Esophagus muscularis mucosa (tissue), 4 donors: ENCODE measurements around the gene KIF17.

Experiments used
- CTCF ChIP-seq, 3 experiments: fragments of 200-600 bp in 2 of 3; fragments of 450-650 bp in 1 of 3; sonication (generic) in 2 of 3; IDR thresholded peaks; one replicate each; pipeline ENCODE4 v1.5.1; 2017 to 2019; ENCODE audit warnings: antibody characterized with exemption in 3 of 3, mild to moderate bottlenecking in 2 of 3, moderate library complexity in 1 of 3
- EP300 ChIP-seq: sonication (generic); formaldehyde crosslinking; IDR thresholded peaks from one replicate; pipeline ENCODE4 v1.6.1; 2017; ENCODE audit warnings: antibody characterized with exemption
- POLR2A ChIP-seq: fragments of 450-650 bp; IDR thresholded peaks from one replicate; pipeline ENCODE4 v1.6.1; 2017; ENCODE audit warnings: antibody characterized with exemption, moderate library complexity, mild to moderate bottlenecking, low read depth
- POLR2AphosphoS5 ChIP-seq, 2 donors: sonication (generic); formaldehyde crosslinking; IDR thresholded peaks; one replicate each; pipeline ENCODE4 v1.6.1; 2017; ENCODE audit warnings: antibody characterized with exemption in 2 of 2

DNA sequence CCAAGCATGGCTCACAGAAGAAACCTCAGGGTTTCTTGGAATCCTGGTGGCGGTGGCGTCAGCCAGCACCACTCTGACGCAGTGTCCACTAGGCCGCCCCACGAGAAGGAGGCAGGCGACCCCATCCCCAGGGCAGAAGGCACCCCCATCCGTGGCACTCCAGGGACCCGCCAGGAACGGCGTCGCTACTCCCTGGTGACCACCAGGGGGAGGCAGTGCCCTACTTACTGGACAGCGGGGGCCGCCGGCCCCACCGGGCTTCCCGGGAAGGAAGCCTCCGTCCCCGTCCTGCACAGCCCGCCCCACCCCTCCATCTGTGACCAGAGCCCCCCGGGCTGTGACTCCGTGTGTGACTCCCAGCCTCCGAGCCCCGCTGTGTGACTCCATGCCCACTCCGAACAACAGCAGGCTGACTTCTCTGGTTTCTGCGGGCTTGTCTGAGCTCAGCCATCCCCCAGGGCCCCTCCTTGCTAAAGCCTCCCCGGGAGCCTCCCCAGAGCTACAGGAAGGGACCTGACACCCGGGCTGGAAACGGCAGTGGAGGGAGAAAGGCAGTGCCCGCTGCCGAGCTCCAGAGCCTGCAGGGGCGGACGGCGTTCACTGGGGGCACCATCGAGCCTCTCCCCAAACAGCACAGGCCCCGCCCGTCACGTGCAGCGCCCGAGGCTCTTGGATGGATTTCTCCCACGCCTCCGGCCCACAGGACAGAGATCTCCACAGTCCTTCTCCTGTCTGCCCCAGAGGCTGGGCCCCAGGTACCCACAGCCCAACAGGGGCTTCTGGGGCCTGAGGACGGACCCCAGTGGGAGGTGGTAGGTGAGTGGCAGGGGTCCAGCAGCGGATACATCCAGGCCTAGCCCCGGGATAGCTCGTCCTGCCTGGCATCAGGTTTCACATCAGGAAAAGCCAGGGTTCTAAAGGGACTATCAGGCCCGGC is 21.1 kb downstream of the KIF17 start:
- TF ChIP-seq CTCF (IDR thresholded peaks at IDR 0.05) (peak; percentile 68 to 89 (median 88)), POLR2A (no peak), EP300 (no peak), POLR2AphosphoS5 (IDR thresholded peaks at IDR 0.05) (peak; percentile 61 to 68)
